WERI-Rb-1 (cell line): ENCODE results near the gene IGSF8.

Source experiments
- DNase-seq: peaks from one replicate; pipeline ENCODE4 v3.0.0-alpha.2; 2020
- H3K27ac ChIP-seq: fragments of 250-450 bp; sonication (Bioruptor Pico); 2 replicates; pipeline ENCODE4 v1.5.1; 2020; ENCODE audit warnings: mild to moderate bottlenecking, moderate library complexity
- H3K27me3 ChIP-seq: fragments of 250-450 bp; sonication (Bioruptor Pico); 2 replicates; pipeline ENCODE4 v1.5.1; 2021; ENCODE audit warnings: mild to moderate bottlenecking, low read depth, moderate library complexity; ENCODE audit not compliant: insufficient read depth, severe bottlenecking
- H3K36me3 ChIP-seq: fragments of 250-450 bp; sonication (Bioruptor Pico); 2 replicates; pipeline ENCODE4 v1.5.1; 2020; ENCODE audit warnings: mild to moderate bottlenecking, moderate library complexity
- H3K4me3 ChIP-seq: 2 replicates; pipeline ENCODE4 v1.5.1; 2011; ENCODE audit warnings: low read depth, mild to moderate bottlenecking, control low read depth, low read length
- H3K9me3 ChIP-seq: fragments of 250-450 bp; sonication (Bioruptor Pico); 2 replicates; pipeline ENCODE4 v1.5.1; 2021; ENCODE audit warnings: mild to moderate bottlenecking, moderate library complexity; ENCODE audit not compliant: severe bottlenecking
- CTCF ChIP-seq: IDR thresholded peaks from 2 replicates; pipeline ENCODE4 v1.5.1; 2011; ENCODE audit warnings: low read depth, mild to moderate bottlenecking, control low read depth, inconsistent platforms, low read length

Gene IGSF8

GRCh38 chr1:160077486-160077885 is 20.9 kb downstream of the IGSF8 start:
- H3K27me3 ChIP-seq = peaks cover 52% of the 10 kb centered on the region
- peaks cover 4% of the 10 kb centered on the region for H3K9me3 ChIP-seq
- TF ChIP-seq CTCF = no peak
- H3K4me3 ChIP-seq = no peak overlapping the region
- no peak for DNase-seq
- no peaks in the 10 kb centered on the region for H3K36me3 ChIP-seq
- H3K27ac ChIP-seq = no peak overlapping the region

GRCh38 chr1:160076295-160076694 is 22.1 kb downstream of the IGSF8 start:
- TF ChIP-seq CTCF = no peak
- Histone ChIP-seq H3K4me3 (no peak overlapping the region), H3K27ac (no peak overlapping the region), H3K27me3 (peaks cover 44% of the 10 kb centered on the region), H3K36me3 (no peaks in the 10 kb centered on the region), H3K9me3 (peaks cover 4% of the 10 kb centered on the region)
- DNase-seq = no peak

- H3K27me3 ChIP-seq = peaks cover 44% of the 10 kb centered on the region
- TF ChIP-seq CTCF = no peak
- no peak for DNase-seq
- H3K9me3 ChIP-seq = peaks cover 4% of the 10 kb centered on the region
- no peaks in the 10 kb centered on the region for H3K36me3 ChIP-seq
- no peak overlapping the region for H3K4me3 ChIP-seq
- H3K27ac ChIP-seq = no peak overlapping the region
Observed at GRCh38 chr1:160075836-160076235, 22.6 kb downstream of the IGSF8 start.

- Histone ChIP-seq H3K9me3 (peaks cover 4% of the 10 kb centered on the region), H3K27ac (no peak overlapping the region), H3K36me3 (no peaks in the 10 kb centered on the region), H3K27me3 (peaks cover 36% of the 10 kb centered on the region), H3K4me3 (no peak overlapping the region)
- no peak for TF ChIP-seq CTCF
- DNase-seq = no peak
Observed at GRCh38 chr1:160074865-160075264, 23.6 kb downstream of the IGSF8 start.

GRCh38 chr1:160071289-160071688 is 27.1 kb downstream of the IGSF8 start:
- peaks cover 4% of the 10 kb centered on the region for H3K9me3 ChIP-seq
- H3K36me3 ChIP-seq = no peaks in the 10 kb centered on the region
- H3K4me3 ChIP-seq = no peak overlapping the region
- no peak overlapping the region for H3K27ac ChIP-seq
- H3K27me3 ChIP-seq = peaks cover 26% of the 10 kb centered on the region
- no peak for TF ChIP-seq CTCF
- DNase-seq = no peak
